Fibroblast of lung (primary cell): Measurements from ENCODE around the gene TPSG1. TPM values are rescaled to one million over a fixed set of nuclear protein-coding genes. Genes with fewer than 3 reads are reported as not detected.
A peak's percentile ranks its signal among the peaks of the same experiment; 100 is the strongest.

ENCODE experiments used
- DNase-seq, 2 donors: peaks; one replicate each; pipeline versions ENCODE4 v3.0.0 to v3.0.0-alpha.2; 2010; ENCODE audit warnings: low read depth in 2 of 2
- H2AFZ ChIP-seq: 2 replicates; pipeline ENCODE4 v1.5.1; 2012; ENCODE audit warnings: low read length, control low read depth, inconsistent platforms
- H3K27ac ChIP-seq: 2 replicates; pipeline ENCODE4 v1.5.1; 2011; ENCODE audit warnings: low read length, control low read depth; ENCODE audit not compliant: insufficient read depth
- H3K27me3 ChIP-seq: 2 replicates; pipeline ENCODE4 v1.5.1; 2011; ENCODE audit warnings: mild to moderate bottlenecking, low read length; ENCODE audit not compliant: control insufficient read depth, insufficient read depth
- H3K36me3 ChIP-seq: 2 replicates; pipeline ENCODE4 v1.5.1; 2011; ENCODE audit warnings: low read length; ENCODE audit not compliant: control insufficient read depth, insufficient read depth
- H3K4me1 ChIP-seq: 2 replicates; pipeline ENCODE4 v1.5.1; 2011; ENCODE audit warnings: low read length; ENCODE audit not compliant: control insufficient read depth, insufficient read depth; ENCODE audit errors: extremely low read depth
- H3K4me2 ChIP-seq: 2 replicates; pipeline ENCODE4 v1.5.1; 2011; ENCODE audit warnings: low read length, control low read depth; ENCODE audit not compliant: insufficient read depth; ENCODE audit errors: extremely low read depth
- H3K4me3 ChIP-seq, 4 experiments: fragments of 200-600 bp in 1 of 4; sonication (generic) in 1 of 4; replicated peaks in 1 of 4; 2 replicates each; pipeline ENCODE4 v1.5.1; 2011 to 2016; ENCODE audit warnings: low read length in 4 of 4, low read depth in 3 of 4, mild to moderate bottlenecking in 3 of 4, control low read depth in 2 of 4, inconsistent platforms in 1 of 4, mixed read lengths in 1 of 4; ENCODE audit not compliant: insufficient read depth in 1 of 4; ENCODE audit errors: control extremely low read depth in 1 of 4
- H3K79me2 ChIP-seq: 2 replicates; pipeline ENCODE4 v1.5.1; 2012; ENCODE audit warnings: mild to moderate bottlenecking, low read length, inconsistent platforms; ENCODE audit not compliant: control insufficient read depth, insufficient read depth
- H3K9ac ChIP-seq: 2 replicates; pipeline ENCODE4 v1.5.1; 2011; ENCODE audit warnings: mild to moderate bottlenecking, low read length, control low read depth; ENCODE audit not compliant: insufficient read depth
- H3K9me3 ChIP-seq: 2 replicates; pipeline ENCODE4 v1.5.1; 2012; ENCODE audit warnings: low read depth, low read length; ENCODE audit not compliant: control insufficient read depth, insufficient read depth
- H4K20me1 ChIP-seq: 2 replicates; pipeline ENCODE4 v1.5.1; 2011; ENCODE audit warnings: low read length; ENCODE audit not compliant: control insufficient read depth, insufficient read depth; ENCODE audit errors: extremely low read depth
- EZH2 ChIP-seq: IDR thresholded peaks from 2 replicates; pipeline ENCODE4 v1.5.1; 2012; ENCODE audit warnings: low read length, control low read depth, mild to moderate bottlenecking; ENCODE audit errors: missing control alignments
- polyA plus RNA-seq, 2 donors: library from polyadenylated mRNA; depleted of rRNA in 1 of 2; stranded (reverse) in 1 of 2; unstranded in 1 of 2; fragments of >200 nt; gene quantifications; 2 replicates each; pipeline ENCODE4 v1.2.1, GENCODE V29; 2011 to 2012; ENCODE audit warnings: missing spikeins in 1 of 2
- total RNA-seq: library from RNA; depleted of rRNA; stranded (reverse); fragments of >200 nt; gene quantifications from 2 replicates; pipeline ENCODE4 v1.2.1, GENCODE V29; 2014
- TF ChIP-seq, protein P1 (sequence below), 2 donors: IDR thresholded peaks in 1 of 2; conservative IDR thresholded peaks in 1 of 2; 1 replicate in 1 of 2; 2 replicates in 1 of 2; pipeline ENCODE4 v1.5.1; 2011 to 2012; ENCODE audit warnings: low read length in 2 of 2, control low read depth in 1 of 2, inconsistent platforms in 1 of 2, low read depth in 1 of 2, mild to moderate bottlenecking in 1 of 2

The TPSG1 gene
- total and polyA plus RNA-seq, 2 donors (not counting 1 experiment from before 2014, with no cell fraction given) = not detected

DNA sequence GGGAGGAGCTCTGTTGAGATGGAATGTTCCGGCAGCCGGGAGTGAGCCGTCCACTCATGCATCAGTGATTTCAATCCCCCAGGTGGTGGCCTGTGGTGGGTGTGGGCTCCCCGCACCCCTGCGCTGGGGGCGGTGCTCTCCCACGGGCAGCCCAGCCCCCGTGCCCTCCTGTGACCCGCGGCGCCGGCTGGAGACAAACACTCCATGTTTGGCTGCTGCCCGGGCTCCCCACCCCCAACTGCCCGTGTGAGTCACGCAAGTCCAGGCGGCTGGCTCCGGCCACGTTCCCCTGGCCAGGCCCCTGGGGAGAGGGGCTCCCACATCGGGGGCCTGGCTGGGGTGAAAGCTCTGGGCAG is 42.8 kb downstream of the TPSG1 start:
- no peaks in the 10 kb centered on the region for H4K20me1 ChIP-seq
- H3K9me3 ChIP-seq = no peaks in the 10 kb centered on the region
- DNase-seq = peak; percentile 80 to 92
- peak overlapping the region; percentile 38 for H3K27ac ChIP-seq
- peak overlapping the region; percentile 23 for H3K4me2 ChIP-seq
- H2AFZ ChIP-seq = no peak overlapping the region
- H3K9ac ChIP-seq = peak overlapping the region; percentile 70
- H3K27me3 ChIP-seq = no peaks in the 10 kb centered on the region
- TF ChIP-seq, protein P1, sequence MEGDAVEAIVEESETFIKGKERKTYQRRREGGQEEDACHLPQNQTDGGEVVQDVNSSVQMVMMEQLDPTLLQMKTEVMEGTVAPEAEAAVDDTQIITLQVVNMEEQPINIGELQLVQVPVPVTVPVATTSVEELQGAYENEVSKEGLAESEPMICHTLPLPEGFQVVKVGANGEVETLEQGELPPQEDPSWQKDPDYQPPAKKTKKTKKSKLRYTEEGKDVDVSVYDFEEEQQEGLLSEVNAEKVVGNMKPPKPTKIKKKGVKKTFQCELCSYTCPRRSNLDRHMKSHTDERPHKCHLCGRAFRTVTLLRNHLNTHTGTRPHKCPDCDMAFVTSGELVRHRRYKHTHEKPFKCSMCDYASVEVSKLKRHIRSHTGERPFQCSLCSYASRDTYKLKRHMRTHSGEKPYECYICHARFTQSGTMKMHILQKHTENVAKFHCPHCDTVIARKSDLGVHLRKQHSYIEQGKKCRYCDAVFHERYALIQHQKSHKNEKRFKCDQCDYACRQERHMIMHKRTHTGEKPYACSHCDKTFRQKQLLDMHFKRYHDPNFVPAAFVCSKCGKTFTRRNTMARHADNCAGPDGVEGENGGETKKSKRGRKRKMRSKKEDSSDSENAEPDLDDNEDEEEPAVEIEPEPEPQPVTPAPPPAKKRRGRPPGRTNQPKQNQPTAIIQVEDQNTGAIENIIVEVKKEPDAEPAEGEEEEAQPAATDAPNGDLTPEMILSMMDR (conservative IDR thresholded peaks at IDR 0.05 in 1 of 2, IDR thresholded peaks at IDR 0.05 in 1 of 2; ENCODE audit: low read depth in 1 of 2, low read length in 2 of 2) = no peak
- no peak for TF ChIP-seq EZH2
- H3K79me2 ChIP-seq = no peaks in the 10 kb centered on the region
- peaks cover 9% of the 10 kb centered on the region for H3K4me1 ChIP-seq
- H3K4me3 ChIP-seq = no peak overlapping the region
- H3K36me3 ChIP-seq = no peaks in the 10 kb centered on the region

DNA sequence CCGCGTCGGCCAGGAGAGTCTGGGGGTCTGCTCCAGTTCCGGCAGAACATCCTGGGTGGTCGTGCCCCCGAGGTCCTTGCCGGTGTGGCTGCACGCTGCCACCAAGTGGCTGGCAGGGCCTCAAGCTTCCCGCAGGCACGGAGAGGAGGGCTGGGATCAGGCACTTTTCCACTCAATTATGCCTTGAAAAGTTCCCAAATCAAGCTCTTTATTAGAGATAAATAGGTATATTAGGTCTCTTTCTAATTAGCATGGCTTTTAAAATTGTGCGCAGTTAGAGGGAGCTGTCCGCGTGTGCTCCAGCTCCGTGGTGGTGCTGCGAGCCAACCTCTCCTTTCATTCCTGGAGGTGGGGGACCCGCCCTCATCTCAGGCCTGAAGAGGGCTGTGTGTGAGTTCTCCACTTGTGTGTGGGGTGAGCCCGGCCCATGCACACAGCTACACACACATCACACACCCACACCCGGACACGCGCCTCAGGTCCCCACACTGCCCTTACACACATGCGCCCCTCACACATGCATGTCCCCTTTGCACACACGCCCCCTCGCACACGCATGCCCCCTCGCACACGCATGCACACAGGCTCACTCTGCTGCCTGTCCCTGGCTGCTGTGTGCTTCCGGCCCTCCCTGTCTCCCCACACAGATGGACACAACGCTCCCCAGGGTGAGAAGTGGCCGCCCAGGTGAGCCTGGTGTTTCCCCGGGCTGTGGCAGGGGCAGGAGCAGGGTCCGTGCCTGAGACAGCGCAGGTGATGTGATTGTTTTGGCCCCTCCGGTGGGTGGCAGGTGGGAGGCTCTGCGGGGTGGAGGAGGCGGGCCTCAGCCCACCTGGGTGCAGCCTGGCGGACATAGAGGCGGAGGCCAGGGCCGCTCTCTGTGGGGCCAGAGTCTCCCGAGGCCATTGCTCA is 43.4 kb downstream of the TPSG1 start:
- H3K9ac ChIP-seq = peak overlapping the region; percentile 27
- DNase-seq = peak in 1 of 2 donors; percentile 32
- H3K9me3 ChIP-seq = no peaks in the 10 kb centered on the region
- H3K4me1 ChIP-seq = peaks cover 9% of the 10 kb centered on the region
- no peaks in the 10 kb centered on the region for H4K20me1 ChIP-seq
- no peak overlapping the region for H3K27ac ChIP-seq
- H3K36me3 ChIP-seq = no peaks in the 10 kb centered on the region
- no peaks in the 10 kb centered on the region for H3K27me3 ChIP-seq
- H2AFZ ChIP-seq = no peak overlapping the region
- no peaks in the 10 kb centered on the region for H3K79me2 ChIP-seq
- no peak overlapping the region for H3K4me3 ChIP-seq
- no peak overlapping the region for H3K4me2 ChIP-seq
- TF ChIP-seq, protein P1 (conservative IDR thresholded peaks at IDR 0.05 in 1 of 2, IDR thresholded peaks at IDR 0.05 in 1 of 2; ENCODE audit: low read depth in 1 of 2, low read length in 2 of 2) = peak in 1 of 2 donors; percentile 11
- TF ChIP-seq EZH2 = no peak

DNA sequence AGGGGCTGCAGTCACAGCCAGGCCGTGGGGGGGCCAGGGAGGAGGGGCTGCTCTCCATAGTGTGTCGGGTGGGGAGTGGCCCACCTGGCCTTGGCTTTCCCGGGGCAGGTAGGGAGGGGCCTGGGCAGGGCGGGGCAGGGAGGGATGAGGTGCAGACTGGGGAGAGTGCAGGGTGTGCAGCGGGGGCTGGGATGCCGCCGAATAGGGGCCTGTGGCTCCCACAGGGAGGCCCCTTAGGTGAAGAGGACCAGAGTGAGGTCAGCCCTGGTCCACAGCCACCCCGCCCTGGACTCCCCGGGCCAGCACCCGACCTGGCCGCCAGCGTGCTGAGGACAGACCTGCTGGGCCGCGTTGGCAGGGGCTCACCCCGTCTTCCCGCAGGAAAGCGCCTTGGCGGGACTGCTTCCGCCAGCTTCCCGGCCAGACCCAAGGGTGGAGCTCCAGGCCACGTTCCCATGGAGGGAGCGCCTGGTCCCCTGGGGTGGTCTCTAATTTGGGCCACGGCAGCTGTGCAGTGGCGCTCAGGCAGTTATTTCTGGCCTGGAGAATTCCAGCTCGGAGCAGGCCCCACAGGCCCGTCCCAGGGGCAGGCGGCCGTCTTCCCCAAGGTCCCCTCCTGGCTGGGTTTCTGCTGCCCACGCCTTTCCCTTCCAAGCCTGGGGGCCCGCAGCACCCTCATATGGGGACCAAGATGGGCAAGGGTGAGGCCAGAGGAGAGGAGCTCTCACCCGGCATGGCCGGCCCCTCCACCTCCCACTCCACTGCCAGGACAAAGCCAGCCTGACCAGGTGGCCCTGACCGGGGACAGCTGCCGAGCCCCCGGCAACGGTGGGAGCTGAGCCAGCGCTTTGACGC is 44.3 kb downstream of the TPSG1 start:
- H3K79me2 ChIP-seq = no peaks in the 10 kb centered on the region
- H4K20me1 ChIP-seq = no peaks in the 10 kb centered on the region
- no peaks in the 10 kb centered on the region for H3K36me3 ChIP-seq
- H3K9me3 ChIP-seq = no peaks in the 10 kb centered on the region
- H3K4me3 ChIP-seq = no peak overlapping the region
- H3K27me3 ChIP-seq = no peaks in the 10 kb centered on the region
- DNase-seq = no peak
- TF ChIP-seq EZH2 = no peak
- H2AFZ ChIP-seq = no peak overlapping the region
- peaks cover 9% of the 10 kb centered on the region for H3K4me1 ChIP-seq
- no peak overlapping the region for H3K27ac ChIP-seq
- no peak overlapping the region for H3K4me2 ChIP-seq
- no peak overlapping the region for H3K9ac ChIP-seq
